ENCODE measurements around the gene BACH2. TPM values are rescaled to one million over a fixed set of nuclear protein-coding genes. Genes with fewer than 3 reads are reported as not detected.

Gene BACH2
- total RNA-seq, 1 donor from 2014 or later = 5.0 TPM

GRCh38 chr6:90187437-90188121 lies 109.1 kb downstream of the BACH2 start:
- DNase-seq (ENCODE audit: low read depth) = no peak

GRCh38 chr6:90186637-90187371 lies 109.8 kb downstream of the BACH2 start:
- DNase-seq (ENCODE audit: low read depth) = no peak
- no peaks in the 10 kb centered on the region for H3K27me3 ChIP-seq (ENCODE audit: control insufficient read depth, insufficient read depth, low read length)
- no peak for TF ChIP-seq CTCF (IDR thresholded peaks at IDR 0.05; ENCODE audit: insufficient read depth, low read length, poor library complexity, severe bottlenecking)
- no peaks in the 10 kb centered on the region for H3K36me3 ChIP-seq (ENCODE audit: control insufficient read depth, insufficient read depth, low read length)
- H3K4me3 ChIP-seq (ENCODE audit: low read depth, low read length) = no peak overlapping the region

More at GRCh38 chr6:90187437-90188121, 109.1 kb downstream of the BACH2 start:
- Histone ChIP-seq H3K4me3 (ENCODE audit: low read depth, low read length) (no peak overlapping the region), H3K27me3 (ENCODE audit: control insufficient read depth, insufficient read depth, low read length) (no peaks in the 10 kb centered on the region), H3K36me3 (ENCODE audit: control insufficient read depth, insufficient read depth, low read length) (no peaks in the 10 kb centered on the region)
- no peak for TF ChIP-seq CTCF (IDR thresholded peaks at IDR 0.05; ENCODE audit: insufficient read depth, low read length, poor library complexity, severe bottlenecking)

- no peaks in the 10 kb centered on the region for H3K36me3 ChIP-seq (ENCODE audit: control insufficient read depth, insufficient read depth, low read length)
- no peak overlapping the region for H3K4me3 ChIP-seq (ENCODE audit: low read depth, low read length)
- no peaks in the 10 kb centered on the region for H3K27me3 ChIP-seq (ENCODE audit: control insufficient read depth, insufficient read depth, low read length)
- no peak for DNase-seq (ENCODE audit: low read depth)
- no peak for TF ChIP-seq CTCF (IDR thresholded peaks at IDR 0.05; ENCODE audit: insufficient read depth, low read length, poor library complexity, severe bottlenecking)
Observed at GRCh38 chr6:90186026-90186425, 110.6 kb downstream of the BACH2 start.

GRCh38 chr6:90184334-90185298 lies 112.0 kb downstream of the BACH2 start:
- H3K4me3 ChIP-seq (ENCODE audit: low read depth, low read length) = no peak overlapping the region
- DNase-seq (ENCODE audit: low read depth) = peak; percentile 73
- no peak for TF ChIP-seq CTCF (IDR thresholded peaks at IDR 0.05; ENCODE audit: insufficient read depth, low read length, poor library complexity, severe bottlenecking)
- no peaks in the 10 kb centered on the region for H3K36me3 ChIP-seq (ENCODE audit: control insufficient read depth, insufficient read depth, low read length)
- no peaks in the 10 kb centered on the region for H3K27me3 ChIP-seq (ENCODE audit: control insufficient read depth, insufficient read depth, low read length)

GRCh38 chr6:90183587-90184333 lies 112.9 kb downstream of the BACH2 start:
- no peak overlapping the region for H3K4me3 ChIP-seq (ENCODE audit: low read depth, low read length)
- TF ChIP-seq CTCF (IDR thresholded peaks at IDR 0.05; ENCODE audit: insufficient read depth, low read length, poor library complexity, severe bottlenecking) = no peak
- peak; percentile 71 for DNase-seq (ENCODE audit: low read depth)
- no peaks in the 10 kb centered on the region for H3K27me3 ChIP-seq (ENCODE audit: control insufficient read depth, insufficient read depth, low read length)
- H3K36me3 ChIP-seq (ENCODE audit: control insufficient read depth, insufficient read depth, low read length) = no peaks in the 10 kb centered on the region

Data from kidney epithelial cell (primary cell).